Ovary (tissue), 9 donors: ENCODE data around the gene PTPN3. TPM values are rescaled to one million over a fixed set of nuclear protein-coding genes. Genes with fewer than 3 reads are reported as not detected.

Experiments used
- DNase-seq, 5 donors: peaks; one replicate each; pipeline ENCODE4 v3.0.0-alpha.2; 2019 to 2020
- H3K27ac ChIP-seq, 2 donors: fragments of 200-600 bp; one replicate each; pipeline versions ENCODE4 v1.5.1 to v1.8.0; 2019 to 2022
- H3K27me3 ChIP-seq: fragments of 200-600 bp; one replicate; pipeline ENCODE4 v1.8.0; 2022
- H3K36me3 ChIP-seq: fragments of 200-600 bp; sonication (generic); one replicate; pipeline ENCODE4 v1.5.1; 2019
- H3K4me1 ChIP-seq: one replicate; pipeline ENCODE4 v1.8.1; 2013; ENCODE audit warnings: mild to moderate bottlenecking, moderate library complexity; ENCODE audit not compliant: insufficient read depth
- H3K4me3 ChIP-seq: fragments of 200-600 bp; sonication (generic); one replicate; pipeline ENCODE4 v1.5.1; 2017
- H3K9me3 ChIP-seq, 2 donors: fragments of 200-600 bp in 1 of 2; sonication (generic) in 1 of 2; one replicate each; pipeline versions ENCODE4 v1.5.1 to v1.8.1; 2013 to 2019; ENCODE audit warnings: mild to moderate bottlenecking in 1 of 2, moderate library complexity in 1 of 2
- EP300 ChIP-seq: sonication (generic); formaldehyde crosslinking; IDR thresholded peaks from one replicate; pipeline ENCODE4 v1.6.1; 2017; ENCODE audit warnings: antibody characterized with exemption
- POLR2A ChIP-seq: fragments of 450-650 bp; IDR thresholded peaks from one replicate; pipeline ENCODE4 v1.6.1; 2017; ENCODE audit warnings: antibody characterized with exemption, mild to moderate bottlenecking, moderate library complexity
- WGBS, 3 donors: extraction: QIAGEN DNeasy Blood & Tissue Kit in 1 of 3; methylation state at CpG; one replicate each; pipeline versions ENCODE4 v1.1.5 to v1.1.7; 2013 to 2017; 5-methylcytosine and 5-hydroxymethylcytosine counted together
- intact Hi-C, 4 donors: fragments of 100-400 bp; cut with DNase I; formaldehyde crosslinking; loops; one replicate each; pipeline versions ENCODE4 v1.11.0 to v1.15.1; 2022 to 2023
- polyA plus RNA-seq, 2 donors: library from polyadenylated mRNA; stranded (reverse); fragments of 200-250 nt in 1 of 2; fragments of 350-450 nt in 1 of 2; fragmentation: Illumina TruSeq in 1 of 2; extraction: RNeasy Lipid Tissue Mini Kit (QIAGEN cat#74804) in 1 of 2; gene quantifications; one replicate each; pipeline ENCODE4 v1.2.3, GENCODE V29; 2013 to 2014
- total RNA-seq, 7 donors: library from RNA; depleted of rRNA in 2 of 7; stranded (reverse); fragments of >200 nt in 2 of 7; fragmentation: NEBNext Ultra II Directional in 3 of 7; extraction: Animal tissue kit (Norgen Biotek cat#: 25700) in 3 of 7; gene quantifications; one replicate each; pipeline versions ENCODE4 v1.1.0 to v1.2.4, GENCODE V29; 2016 to 2023
- TF ChIP-seq, protein P1 (sequence below), 3 donors: fragments of 450-650 bp in 2 of 3; fragments of 200-600 bp in 1 of 3; IDR thresholded peaks; one replicate each; pipeline versions ENCODE4 v1.5.1 to v1.8.0; 2016 to 2022; ENCODE audit warnings: antibody characterized with exemption in 3 of 3, mild to moderate bottlenecking in 1 of 3
- donor health status: DM: no; HTN: no; CAD: no; lungs with moderate emphysema.
- donor health status: DM: no; HTN: no; CAD: no.
- donor health status: Bipolar disorder and iron deficiency.
- donor health status: DM: yes; HTN: yes; CAD: no.
- donor health status: DM: no; HTN: no; CAD: no.
- donor health status: DM: yes; HTN: yes; CAD: no.

The PTPN3 gene
- total and polyA plus RNA-seq, 9 donors: 0.20 to 17.8 (median 1.6) TPM

- intact Hi-C loops: no loop called here
- TF ChIP-seq POLR2A: no peak
- TF ChIP-seq, protein P1, sequence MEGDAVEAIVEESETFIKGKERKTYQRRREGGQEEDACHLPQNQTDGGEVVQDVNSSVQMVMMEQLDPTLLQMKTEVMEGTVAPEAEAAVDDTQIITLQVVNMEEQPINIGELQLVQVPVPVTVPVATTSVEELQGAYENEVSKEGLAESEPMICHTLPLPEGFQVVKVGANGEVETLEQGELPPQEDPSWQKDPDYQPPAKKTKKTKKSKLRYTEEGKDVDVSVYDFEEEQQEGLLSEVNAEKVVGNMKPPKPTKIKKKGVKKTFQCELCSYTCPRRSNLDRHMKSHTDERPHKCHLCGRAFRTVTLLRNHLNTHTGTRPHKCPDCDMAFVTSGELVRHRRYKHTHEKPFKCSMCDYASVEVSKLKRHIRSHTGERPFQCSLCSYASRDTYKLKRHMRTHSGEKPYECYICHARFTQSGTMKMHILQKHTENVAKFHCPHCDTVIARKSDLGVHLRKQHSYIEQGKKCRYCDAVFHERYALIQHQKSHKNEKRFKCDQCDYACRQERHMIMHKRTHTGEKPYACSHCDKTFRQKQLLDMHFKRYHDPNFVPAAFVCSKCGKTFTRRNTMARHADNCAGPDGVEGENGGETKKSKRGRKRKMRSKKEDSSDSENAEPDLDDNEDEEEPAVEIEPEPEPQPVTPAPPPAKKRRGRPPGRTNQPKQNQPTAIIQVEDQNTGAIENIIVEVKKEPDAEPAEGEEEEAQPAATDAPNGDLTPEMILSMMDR (IDR thresholded peaks at IDR 0.05): peak; percentile 35 to 60 (median 37)
- DNase-seq: peak in 2 of 5 donors; percentile 26
- H3K27me3 ChIP-seq: no peaks in the 10 kb centered on the region
- 42 to 59% (median 53%) methylated on average over 5 of the region's 5 CpGs for WGBS, 3 donors
- no peaks in the 10 kb centered on the region for H3K9me3 ChIP-seq
- no peaks in the 10 kb centered on the region for H3K4me1 ChIP-seq
- H3K4me3 ChIP-seq: no peak overlapping the region
- no peak overlapping the region for H3K27ac ChIP-seq
- no peaks in the 10 kb centered on the region for H3K36me3 ChIP-seq
These were observed 86.2 kb downstream of the PTPN3 start for GRCh38 chr9:109411798-109412352.

GRCh38 chr9:109411069-109411761 is 86.9 kb downstream of the PTPN3 start:
- DNase-seq: no peak
- WGBS, 3 donors: 85 to 90% (median 87%) methylated on average over 10 of the region's 10 CpGs
- Histone ChIP-seq H3K27ac (no peak overlapping the region), H3K9me3 (no peaks in the 10 kb centered on the region), H3K36me3 (no peaks in the 10 kb centered on the region), H3K4me3 (no peak overlapping the region), H3K4me1 (no peaks in the 10 kb centered on the region), H3K27me3 (no peaks in the 10 kb centered on the region)
- intact Hi-C loops: no loop called here
- TF ChIP-seq, protein P1 (IDR thresholded peaks at IDR 0.05): no peak
- TF ChIP-seq EP300: no peak
- no peak for TF ChIP-seq POLR2A

GRCh38 chr9:109409773-109410397 is 88.2 kb downstream of the PTPN3 start:
- Histone ChIP-seq H3K27me3 (no peaks in the 10 kb centered on the region), H3K9me3 (no peaks in the 10 kb centered on the region), H3K27ac (no peak overlapping the region), H3K36me3 (no peaks in the 10 kb centered on the region), H3K4me1 (no peaks in the 10 kb centered on the region), H3K4me3 (no peak overlapping the region)
- no peak for DNase-seq
- 80 to 82% (median 81%) methylated on average over 12 of the region's 12 CpGs for WGBS, 3 donors
- intact Hi-C loops: no loop called here
- no peak for TF ChIP-seq POLR2A
- TF ChIP-seq, protein P1 (IDR thresholded peaks at IDR 0.05): no peak
- TF ChIP-seq EP300: no peak

GRCh38 chr9:109408759-109409462 is 89.2 kb downstream of the PTPN3 start:
- intact Hi-C loops: no loop called here
- Histone ChIP-seq H3K4me3 (no peak overlapping the region), H3K9me3 (no peaks in the 10 kb centered on the region), H3K27me3 (no peaks in the 10 kb centered on the region), H3K36me3 (no peaks in the 10 kb centered on the region), H3K4me1 (no peaks in the 10 kb centered on the region), H3K27ac (no peak overlapping the region)
- WGBS, 3 donors: 70 to 88% (median 71%) methylated on average over 6 of the region's 6 CpGs
- DNase-seq: no peak
- no peak for TF ChIP-seq POLR2A
- TF ChIP-seq, protein P1 (IDR thresholded peaks at IDR 0.05): no peak
- TF ChIP-seq EP300: no peak
